ENCODE results near the gene SCART1. TPM values are rescaled to one million over a fixed set of nuclear protein-coding genes. Genes with fewer than 3 reads are reported as not detected.

The SCART1 gene
- total RNA-seq, 4 donors from 2014 or later = 0.27 to 3.9 (median 2.0) TPM

DNA sequence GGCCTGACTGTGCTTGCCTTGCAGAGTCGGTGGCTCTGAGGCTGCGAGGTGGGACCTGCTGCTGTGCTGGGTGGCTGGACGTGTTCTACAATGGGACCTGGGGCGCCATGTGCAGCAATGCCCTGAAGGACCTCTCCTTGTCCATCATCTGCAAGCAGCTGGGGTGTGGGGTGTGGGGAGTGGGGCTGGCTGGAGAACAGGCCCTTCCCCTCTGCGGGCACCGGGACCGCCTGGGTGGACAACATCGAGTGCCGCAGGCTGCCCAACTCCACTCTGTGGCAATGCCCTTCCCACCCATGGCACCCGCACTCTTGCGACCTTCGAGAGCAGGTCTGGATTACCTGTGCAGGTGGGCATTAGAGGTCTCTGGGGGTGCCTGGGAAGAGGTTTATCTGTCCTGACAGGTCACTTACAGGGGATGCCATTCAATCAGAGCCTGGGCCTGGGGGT is 10.9 kb downstream of the SCART1 start:
- Histone ChIP-seq H3K4me1 (no peaks in the 10 kb centered on the region), H3K36me3 (peaks cover 0 to 56% of the 10 kb centered on the region in 2 donors), H3K27me3 (no peaks in the 10 kb centered on the region), H3K4me3 (no peak overlapping the region), H3K27ac (no peak overlapping the region), H3K9me3 (peaks cover 0 to 3% (median 0%) of the 10 kb centered on the region in 3 donors)
- WGBS, 2 donors (ENCODE audit: low coverage in 1 of 2) = no CpG with 5 or more reads among the region's 12 CpGs
- TF ChIP-seq POLR2AphosphoS5 (IDR thresholded peaks at IDR 0.05) (no peak), POLR2A (IDR thresholded peaks at IDR 0.05) (no peak), EP300 (IDR thresholded peaks at IDR 0.05) (no peak)
- TF ChIP-seq, protein P1, sequence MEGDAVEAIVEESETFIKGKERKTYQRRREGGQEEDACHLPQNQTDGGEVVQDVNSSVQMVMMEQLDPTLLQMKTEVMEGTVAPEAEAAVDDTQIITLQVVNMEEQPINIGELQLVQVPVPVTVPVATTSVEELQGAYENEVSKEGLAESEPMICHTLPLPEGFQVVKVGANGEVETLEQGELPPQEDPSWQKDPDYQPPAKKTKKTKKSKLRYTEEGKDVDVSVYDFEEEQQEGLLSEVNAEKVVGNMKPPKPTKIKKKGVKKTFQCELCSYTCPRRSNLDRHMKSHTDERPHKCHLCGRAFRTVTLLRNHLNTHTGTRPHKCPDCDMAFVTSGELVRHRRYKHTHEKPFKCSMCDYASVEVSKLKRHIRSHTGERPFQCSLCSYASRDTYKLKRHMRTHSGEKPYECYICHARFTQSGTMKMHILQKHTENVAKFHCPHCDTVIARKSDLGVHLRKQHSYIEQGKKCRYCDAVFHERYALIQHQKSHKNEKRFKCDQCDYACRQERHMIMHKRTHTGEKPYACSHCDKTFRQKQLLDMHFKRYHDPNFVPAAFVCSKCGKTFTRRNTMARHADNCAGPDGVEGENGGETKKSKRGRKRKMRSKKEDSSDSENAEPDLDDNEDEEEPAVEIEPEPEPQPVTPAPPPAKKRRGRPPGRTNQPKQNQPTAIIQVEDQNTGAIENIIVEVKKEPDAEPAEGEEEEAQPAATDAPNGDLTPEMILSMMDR (IDR thresholded peaks at IDR 0.05) = no peak
- no peak for ATAC-seq

DNA sequence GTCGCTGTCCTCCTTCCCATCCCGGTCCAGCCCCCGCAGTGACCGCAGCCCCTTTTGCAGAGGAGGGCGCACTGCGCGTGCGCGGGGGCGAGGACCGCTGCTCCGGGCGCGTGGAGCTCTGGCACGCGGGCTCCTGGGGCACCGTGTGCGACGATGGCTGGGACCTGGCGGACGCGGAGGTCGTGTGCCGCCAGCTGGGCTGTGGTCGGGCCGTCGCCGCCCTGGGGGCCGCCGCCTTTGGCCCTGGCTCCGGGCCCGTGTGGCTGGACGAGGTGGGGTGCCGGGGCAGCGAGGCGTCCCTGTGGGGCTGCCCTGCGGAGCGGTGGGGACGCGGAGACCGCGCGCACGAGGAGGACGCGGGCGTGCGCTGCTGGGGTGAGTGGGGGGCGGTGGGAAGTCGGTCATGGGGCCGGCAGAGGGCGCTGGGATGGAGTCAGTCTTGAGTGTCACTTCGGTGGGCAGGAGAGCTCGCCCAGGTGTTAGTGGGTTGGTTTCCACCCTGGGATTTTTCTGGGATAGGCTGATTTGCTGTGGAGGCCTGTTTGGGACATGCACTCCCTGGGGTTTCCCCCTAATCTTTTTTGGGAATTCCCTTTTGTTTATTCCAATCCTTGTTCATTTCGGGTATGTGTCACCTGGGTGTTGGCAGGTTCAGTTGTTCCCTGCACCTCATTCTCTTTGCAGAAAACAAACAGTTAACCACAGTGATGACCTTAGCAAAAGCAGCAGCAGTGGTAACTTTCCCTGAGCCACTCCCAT is 11.6 kb downstream of the SCART1 start:
- H3K27me3 ChIP-seq = no peaks in the 10 kb centered on the region

DNA sequence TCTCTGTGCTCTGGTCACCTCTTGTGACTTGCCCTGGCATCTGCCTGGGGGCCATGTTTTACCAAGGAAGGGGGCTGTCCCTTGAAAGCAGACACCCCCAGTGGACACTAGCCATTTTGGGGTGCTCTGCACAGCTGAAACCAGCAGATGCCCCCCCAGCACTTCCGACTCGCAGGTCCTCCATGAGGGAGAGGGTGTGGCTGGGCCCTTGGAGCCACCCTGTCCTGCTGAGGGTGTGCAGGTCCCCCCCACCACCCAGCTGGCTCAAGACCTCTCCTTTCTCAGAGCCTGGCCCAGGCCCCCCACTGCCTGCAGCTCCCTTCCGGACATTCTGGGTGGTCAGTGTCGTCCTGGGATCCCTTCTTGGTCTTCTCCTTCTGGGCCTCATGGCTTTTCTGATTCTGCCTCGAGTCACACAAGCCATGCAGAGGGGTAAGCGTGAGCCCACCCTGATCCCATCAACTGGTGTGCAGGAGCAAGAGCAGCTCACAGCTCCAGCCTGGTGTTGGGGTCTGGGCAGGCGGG is 12.3 kb downstream of the SCART1 start:
- H3K27ac ChIP-seq = no peak overlapping the region
- TF ChIP-seq EP300 (IDR thresholded peaks at IDR 0.05) (no peak), POLR2AphosphoS5 (IDR thresholded peaks at IDR 0.05) (no peak), POLR2A (IDR thresholded peaks at IDR 0.05) (no peak)
- TF ChIP-seq, protein P1 (IDR thresholded peaks at IDR 0.05) = no peak
- peaks cover 0 to 3% (median 0%) of the 10 kb centered on the region in 3 donors for H3K9me3 ChIP-seq
- H3K27me3 ChIP-seq = no peaks in the 10 kb centered on the region
- H3K36me3 ChIP-seq = peaks cover 0 to 52% of the 10 kb centered on the region in 2 donors
- 100% methylated on average over 2 of the region's 7 CpGs; no CpG with 5 or more reads in 1 of the 2 donors for WGBS, 2 donors (ENCODE audit: low coverage in 1 of 2)
- no peaks in the 10 kb centered on the region for H3K4me1 ChIP-seq
- H3K4me3 ChIP-seq = no peak overlapping the region
- ATAC-seq = no peak

More for the DNA sequence above, 11.6 kb downstream of the SCART1 start:
- peaks cover 0 to 51% of the 10 kb centered on the region in 2 donors for H3K36me3 ChIP-seq
- H3K4me3 ChIP-seq = no peak overlapping the region
- no peak for TF ChIP-seq EP300 (IDR thresholded peaks at IDR 0.05)
- no peak for TF ChIP-seq POLR2AphosphoS5 (IDR thresholded peaks at IDR 0.05)
- TF ChIP-seq, protein P1 (IDR thresholded peaks at IDR 0.05) = no peak
- TF ChIP-seq POLR2A (IDR thresholded peaks at IDR 0.05) = no peak
- no peaks in the 10 kb centered on the region for H3K4me1 ChIP-seq
- no peak overlapping the region for H3K27ac ChIP-seq
- no CpG with 5 or more reads among the region's 55 CpGs for WGBS, 2 donors (ENCODE audit: low coverage in 1 of 2)
- peaks cover 0 to 3% (median 0%) of the 10 kb centered on the region in 3 donors for H3K9me3 ChIP-seq
- ATAC-seq = no peak

DNA sequence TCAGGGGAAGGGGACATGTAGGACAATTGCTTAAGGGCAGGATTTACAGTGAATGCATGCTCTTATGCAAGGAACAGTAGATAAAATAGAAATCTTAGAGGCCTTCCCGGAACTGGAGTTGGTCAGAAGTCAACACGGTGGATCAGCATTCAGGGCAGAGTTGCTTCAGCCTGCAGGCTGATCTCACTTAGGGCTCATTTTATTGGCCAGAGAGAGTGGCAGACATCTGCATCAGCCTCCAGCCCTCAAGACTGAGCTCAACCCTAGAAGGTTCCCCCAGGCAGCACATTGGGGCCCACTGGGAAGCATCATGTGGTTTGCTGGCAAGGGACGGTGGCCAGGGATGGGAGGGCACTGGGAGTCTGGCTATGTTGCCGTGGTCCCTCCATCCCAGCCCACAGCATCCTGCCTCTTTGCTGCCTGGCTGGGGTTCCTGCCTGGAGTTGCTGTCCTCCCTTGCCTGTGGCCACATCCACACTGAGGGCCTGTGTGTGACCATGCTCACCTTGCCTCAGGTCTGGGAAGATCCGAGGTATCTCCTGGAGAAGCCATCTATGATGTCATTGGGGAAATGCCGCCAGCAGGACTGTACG is 13.0 kb downstream of the SCART1 start:
- no peak for ATAC-seq
- Histone ChIP-seq H3K36me3 (peaks cover 0 to 48% of the 10 kb centered on the region in 2 donors), H3K27me3 (no peaks in the 10 kb centered on the region), H3K27ac (no peak overlapping the region), H3K4me1 (no peaks in the 10 kb centered on the region), H3K9me3 (peaks cover 0 to 3% (median 0%) of the 10 kb centered on the region in 3 donors), H3K4me3 (no peak overlapping the region)
- TF ChIP-seq, protein P1 (IDR thresholded peaks at IDR 0.05) = no peak
- no peak for TF ChIP-seq POLR2A (IDR thresholded peaks at IDR 0.05)
- no peak for TF ChIP-seq POLR2AphosphoS5 (IDR thresholded peaks at IDR 0.05)
- no peak for TF ChIP-seq EP300 (IDR thresholded peaks at IDR 0.05)
- 88% methylated on average over 1 of the region's 7 CpGs; no CpG with 5 or more reads in 1 of the 2 donors for WGBS, 2 donors (ENCODE audit: low coverage in 1 of 2)

Measured in gastroesophageal sphincter (tissue), 4 donors.